GM19193 (cell line): ENCODE results near the gene TOMM40.
A peak's percentile ranks its signal among the peaks of the same experiment; 100 is the strongest.
"Not testable (repeated sequence)": the region's sequence is repeated elsewhere in the genome, so short reads cannot be mapped to it uniquely, and the experiment has no call there.

Experiments
- POLR2A ChIP-seq: IDR thresholded peaks from 4 replicates; pipeline ENCODE4 v1.6.1; 2011; ENCODE audit not compliant: insufficient read depth, insufficient read length; ENCODE audit errors: extremely low read depth

TOMM40 gene

DNA sequence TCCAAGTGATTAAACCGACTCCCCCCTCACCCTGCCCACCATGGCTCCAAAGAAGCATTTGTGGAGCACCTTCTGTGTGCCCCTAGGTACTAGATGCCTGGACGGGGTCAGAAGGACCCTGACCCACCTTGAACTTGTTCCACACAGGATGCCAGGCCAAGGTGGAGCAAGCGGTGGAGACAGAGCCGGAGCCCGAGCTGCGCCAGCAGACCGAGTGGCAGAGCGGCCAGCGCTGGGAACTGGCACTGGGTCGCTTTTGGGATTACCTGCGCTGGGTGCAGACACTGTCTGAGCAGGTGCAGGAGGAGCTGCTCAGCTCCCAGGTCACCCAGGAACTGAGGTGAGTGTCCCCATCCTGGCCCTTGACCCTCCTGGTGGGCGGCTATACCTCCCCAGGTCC, 16.6 kb downstream of the TOMM40 start:
- TF ChIP-seq POLR2A = no peak

DNA sequence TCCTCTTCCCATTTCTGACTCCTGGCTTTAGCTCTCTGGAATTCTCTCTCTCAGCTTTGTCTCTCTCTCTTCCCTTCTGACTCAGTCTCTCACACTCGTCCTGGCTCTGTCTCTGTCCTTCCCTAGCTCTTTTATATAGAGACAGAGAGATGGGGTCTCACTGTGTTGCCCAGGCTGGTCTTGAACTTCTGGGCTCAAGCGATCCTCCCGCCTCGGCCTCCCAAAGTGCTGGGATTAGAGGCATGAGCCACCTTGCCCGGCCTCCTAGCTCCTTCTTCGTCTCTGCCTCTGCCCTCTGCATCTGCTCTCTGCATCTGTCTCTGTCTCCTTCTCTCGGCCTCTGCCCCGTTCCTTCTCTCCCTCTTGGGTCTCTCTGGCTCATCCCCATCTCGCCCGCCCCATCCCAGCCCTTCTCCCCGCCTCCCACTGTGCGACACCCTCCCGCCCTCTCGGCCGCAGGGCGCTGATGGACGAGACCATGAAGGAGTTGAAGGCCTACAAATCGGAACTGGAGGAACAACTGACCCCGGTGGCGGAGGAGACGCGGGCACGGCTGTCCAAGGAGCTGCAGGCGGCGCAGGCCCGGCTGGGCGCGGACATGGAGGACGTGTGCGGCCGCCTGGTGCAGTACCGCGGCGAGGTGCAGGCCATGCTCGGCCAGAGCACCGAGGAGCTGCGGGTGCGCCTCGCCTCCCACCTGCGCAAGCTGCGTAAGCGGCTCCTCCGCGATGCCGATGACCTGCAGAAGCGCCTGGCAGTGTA, 17.2 kb downstream of the TOMM40 start:
- TF ChIP-seq POLR2A = no peak

DNA sequence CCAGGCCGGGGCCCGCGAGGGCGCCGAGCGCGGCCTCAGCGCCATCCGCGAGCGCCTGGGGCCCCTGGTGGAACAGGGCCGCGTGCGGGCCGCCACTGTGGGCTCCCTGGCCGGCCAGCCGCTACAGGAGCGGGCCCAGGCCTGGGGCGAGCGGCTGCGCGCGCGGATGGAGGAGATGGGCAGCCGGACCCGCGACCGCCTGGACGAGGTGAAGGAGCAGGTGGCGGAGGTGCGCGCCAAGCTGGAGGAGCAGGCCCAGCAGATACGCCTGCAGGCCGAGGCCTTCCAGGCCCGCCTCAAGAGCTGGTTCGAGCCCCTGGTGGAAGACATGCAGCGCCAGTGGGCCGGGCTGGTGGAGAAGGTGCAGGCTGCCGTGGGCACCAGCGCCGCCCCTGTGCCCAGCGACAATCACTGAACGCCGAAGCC, 17.8 kb downstream of the TOMM40 start:
- no peak for TF ChIP-seq POLR2A

DNA sequence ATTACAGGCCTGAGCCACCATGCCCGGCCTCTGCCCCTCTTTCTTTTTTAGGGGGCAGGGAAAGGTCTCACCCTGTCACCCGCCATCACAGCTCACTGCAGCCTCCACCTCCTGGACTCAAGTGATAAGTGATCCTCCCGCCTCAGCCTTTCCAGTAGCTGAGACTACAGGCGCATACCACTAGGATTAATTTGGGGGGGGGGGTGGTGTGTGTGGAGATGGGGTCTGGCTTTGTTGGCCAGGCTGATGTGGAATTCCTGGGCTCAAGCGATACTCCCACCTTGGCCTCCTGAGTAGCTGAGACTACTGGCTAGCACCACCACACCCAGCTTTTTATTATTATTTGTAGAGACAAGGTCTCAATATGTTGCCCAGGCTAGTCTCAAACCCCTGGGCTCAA, 18.7 kb downstream of the TOMM40 start:
- no peak for TF ChIP-seq POLR2A

DNA sequence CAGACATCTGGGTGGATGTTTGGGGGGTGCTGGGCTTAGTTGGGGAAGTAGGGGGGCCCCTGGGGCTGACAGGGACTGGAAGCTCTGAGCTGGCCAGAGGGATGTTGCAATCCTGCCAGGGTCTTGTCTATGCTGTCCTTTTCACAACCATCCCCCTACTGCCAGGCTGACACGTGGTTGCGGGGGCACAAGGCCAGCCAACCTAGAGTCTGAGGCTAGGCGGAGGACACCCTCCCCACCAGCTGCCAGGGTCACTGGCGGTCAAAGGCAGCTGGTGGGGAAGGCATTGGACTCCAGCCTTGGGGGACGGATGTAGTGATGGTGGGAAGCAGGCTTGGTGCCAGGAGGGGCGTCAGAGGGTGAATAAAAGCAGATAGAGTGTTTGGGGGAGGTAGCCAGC, 21.8 kb downstream of the TOMM40 start:
- no peak for TF ChIP-seq POLR2A

DNA sequence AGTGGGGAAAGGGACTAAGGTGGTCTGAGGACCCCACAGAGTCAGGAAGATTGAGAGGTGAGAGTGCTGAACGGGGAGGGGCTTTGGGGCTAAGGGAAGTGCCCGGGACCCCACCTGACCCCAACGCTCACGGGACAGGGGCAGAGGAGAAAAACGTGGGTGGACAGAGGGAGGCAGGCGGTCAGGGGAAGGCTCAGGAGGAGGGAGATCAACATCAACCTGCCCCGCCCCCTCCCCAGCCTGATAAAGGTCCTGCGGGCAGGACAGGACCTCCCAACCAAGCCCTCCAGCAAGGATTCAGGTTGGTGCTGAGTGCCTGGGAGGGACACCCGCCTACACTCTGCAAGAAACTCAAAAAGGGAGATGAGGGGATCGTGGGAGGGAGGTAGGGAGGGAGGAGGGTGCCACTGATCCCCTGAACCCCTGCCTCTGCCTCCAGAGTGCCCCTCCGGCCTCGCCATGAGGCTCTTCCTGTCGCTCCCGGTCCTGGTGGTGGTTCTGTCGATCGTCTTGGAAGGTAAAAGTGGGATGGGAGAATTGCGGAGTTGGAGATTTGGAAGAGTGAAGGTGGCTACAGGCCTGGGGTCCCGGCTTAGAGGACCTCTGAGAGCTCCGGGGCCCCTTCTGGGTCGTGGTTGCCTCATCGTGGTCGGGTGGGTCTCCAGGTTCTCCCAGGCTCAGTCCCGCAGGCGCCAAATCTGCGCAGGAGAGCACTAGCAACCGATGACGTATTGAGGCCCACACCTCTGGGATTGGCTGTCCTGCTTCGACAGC, 23.6 kb downstream of the TOMM40 start, which contains the start of gene APOC1:
Gene APOC1 (plus strand): TSS at position 176 of the 774 bp plus-strand sequence. CDS start 284 bp downstream, at position 460.
- not testable (repeated sequence) for TF ChIP-seq POLR2A

DNA sequence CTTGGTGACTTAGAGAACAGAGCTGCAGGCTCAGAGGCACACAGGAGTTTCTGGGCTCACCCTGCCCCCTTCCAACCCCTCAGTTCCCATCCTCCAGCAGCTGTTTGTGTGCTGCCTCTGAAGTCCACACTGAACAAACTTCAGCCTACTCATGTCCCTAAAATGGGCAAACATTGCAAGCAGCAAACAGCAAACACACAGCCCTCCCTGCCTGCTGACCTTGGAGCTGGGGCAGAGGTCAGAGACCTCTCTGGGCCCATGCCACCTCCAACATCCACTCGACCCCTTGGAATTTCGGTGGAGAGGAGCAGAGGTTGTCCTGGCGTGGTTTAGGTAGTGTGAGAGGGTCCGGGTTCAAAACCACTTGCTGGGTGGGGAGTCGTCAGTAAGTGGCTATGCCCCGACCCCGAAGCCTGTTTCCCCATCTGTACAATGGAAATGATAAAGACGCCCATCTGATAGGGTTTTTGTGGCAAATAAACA, 33.2 kb downstream of the TOMM40 start:
- TF ChIP-seq POLR2A = no peak

DNA sequence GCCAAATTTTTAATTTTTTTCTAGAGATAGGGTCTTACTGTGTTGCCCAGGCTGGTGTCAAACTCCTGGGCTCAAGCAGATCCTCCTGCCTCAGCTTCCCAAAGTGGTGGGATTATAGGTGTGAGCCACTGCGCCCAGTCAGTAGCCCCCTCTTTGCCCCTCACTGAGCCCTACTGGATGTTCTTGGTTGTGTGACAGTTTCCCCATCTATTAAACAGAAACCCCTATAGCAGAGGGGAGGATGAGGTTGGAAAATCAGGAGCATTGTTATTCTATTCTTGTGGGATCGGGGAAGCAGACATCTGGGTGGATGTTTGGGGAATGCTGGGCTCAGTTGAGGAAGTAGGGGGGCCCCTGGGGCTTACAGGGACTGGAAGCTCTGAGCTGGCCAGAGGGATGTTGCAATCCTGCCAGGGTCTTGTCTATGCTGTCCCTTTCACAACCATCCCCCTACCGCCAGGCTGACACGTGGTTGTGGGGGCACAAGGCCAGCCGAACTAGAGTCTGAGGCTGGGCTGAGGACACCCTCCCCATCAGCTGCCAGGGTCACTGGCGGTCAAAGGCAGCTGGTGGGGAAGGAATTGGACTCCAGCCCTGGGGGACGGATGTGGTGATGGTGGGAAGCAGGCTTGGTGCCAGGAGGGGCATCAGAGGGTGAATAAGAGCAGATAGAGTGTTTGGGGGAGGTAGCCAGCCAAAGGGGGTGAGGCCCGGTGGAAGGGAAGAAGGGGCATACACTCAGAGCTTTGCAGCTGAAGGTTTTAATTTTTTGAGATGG, 34.2 kb downstream of the TOMM40 start:
- TF ChIP-seq POLR2A = no peak

DNA sequence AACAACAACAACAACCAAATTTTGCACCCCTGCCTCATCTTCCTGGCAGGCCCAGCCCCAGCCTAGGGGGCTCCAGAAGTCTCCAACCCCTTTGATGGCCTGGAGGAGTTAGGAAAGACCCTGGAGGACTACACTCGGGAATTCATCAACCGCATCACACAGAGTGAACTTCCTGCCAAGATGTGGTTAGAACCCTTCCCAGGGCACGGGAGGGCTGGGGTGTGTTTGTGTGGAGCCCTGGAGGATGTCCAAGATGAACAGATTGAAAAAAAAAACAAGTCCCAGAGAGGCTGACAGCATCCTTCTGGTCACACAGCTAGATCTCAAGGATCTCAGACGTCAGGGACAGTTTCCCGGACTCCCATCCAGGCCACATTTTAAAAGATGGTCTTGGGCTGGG, 36.7 kb downstream of the TOMM40 start:
- TF ChIP-seq POLR2A = no peak

DNA sequence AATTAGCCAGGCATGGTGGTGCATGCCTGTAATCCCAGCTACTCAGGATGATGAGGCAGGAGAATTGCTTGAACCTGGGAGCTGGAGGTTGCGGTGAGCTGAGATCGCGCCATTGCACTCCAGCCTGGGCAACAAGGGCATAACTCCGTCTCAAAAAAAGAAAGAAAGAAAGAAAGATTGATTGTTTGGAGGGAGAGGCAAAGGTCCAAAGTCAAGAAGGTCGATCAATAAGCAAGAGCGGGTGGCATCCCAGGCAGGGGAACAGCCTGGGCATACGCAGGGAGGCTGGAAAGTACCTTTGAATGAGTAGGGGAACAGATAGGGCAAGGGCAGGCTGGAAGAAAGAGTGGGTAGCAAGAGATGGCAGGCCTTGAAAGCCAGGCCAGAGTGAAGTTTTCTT, 39.0 kb downstream of the TOMM40 start:
- no peak for TF ChIP-seq POLR2A

DNA sequence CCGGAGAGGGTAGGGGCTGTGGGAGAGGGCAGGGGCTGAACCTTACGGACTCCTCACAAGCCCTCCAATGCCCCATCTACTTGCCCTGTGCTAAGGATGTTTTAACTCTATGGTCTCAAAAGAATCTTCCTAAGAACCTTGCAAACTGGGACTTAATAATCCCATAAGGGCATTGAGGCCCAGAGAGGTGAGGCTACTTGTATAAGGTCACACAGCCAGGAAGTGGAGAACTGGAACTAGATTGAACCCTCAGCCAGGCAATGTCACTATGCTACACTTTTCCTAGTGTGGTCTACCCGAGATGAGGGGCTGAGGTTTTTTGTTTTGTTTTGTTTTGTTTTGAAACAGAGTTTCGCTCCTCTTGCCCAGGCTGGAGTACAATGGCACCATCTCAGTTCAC, 40.5 kb downstream of the TOMM40 start:
- no peak for TF ChIP-seq POLR2A

DNA sequence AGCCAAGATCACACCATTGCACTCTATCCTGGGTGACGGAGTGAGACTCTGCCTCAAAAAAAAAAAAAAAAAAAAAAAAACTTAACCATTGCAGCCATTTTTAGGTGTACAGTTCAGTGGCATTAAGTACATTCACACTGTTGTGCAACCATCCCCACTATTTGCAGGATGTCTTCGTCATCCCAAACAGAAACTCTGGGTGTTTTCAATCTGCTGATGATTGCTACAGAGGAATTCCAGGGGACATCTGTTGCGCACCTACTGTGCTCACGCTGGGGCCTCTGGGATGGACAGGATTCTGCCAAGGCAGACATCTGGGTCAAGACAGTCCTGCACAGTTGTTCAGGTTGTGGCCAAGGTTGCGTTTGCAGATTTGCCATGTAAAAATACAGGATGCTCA, 48.6 kb downstream of the TOMM40 start:
- no peak for TF ChIP-seq POLR2A

DNA sequence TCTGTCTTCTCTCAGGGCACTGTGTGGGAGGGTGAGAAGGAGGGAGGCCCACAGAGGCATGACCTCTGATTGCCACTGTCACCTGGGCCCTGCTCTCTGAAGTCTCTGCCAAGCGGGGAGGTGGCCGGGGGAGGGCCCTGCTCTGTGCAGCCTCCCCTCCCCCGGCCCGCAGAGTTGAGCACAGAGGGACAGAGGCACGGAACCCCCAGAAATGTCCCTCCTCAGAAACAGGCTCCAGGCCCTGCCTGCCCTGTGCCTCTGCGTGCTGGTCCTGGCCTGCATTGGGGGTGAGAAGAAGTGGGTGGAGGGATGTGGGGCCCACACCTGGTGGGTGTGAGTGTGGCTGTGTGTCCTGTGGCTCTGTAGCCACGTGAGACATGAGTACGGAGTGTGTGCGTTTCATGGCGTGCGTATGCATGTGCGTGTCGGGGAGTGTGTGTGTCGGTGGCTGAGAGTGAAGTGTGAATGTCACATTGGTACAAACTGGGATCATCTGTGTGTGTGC, 51.1 kb downstream of the TOMM40 start, which contains the start of gene APOC4:
Gene APOC4 (plus strand): TSS at position 171 of the 505 bp plus-strand sequence. CDS start 41 bp downstream, at position 212.
- no peak for TF ChIP-seq POLR2A

DNA sequence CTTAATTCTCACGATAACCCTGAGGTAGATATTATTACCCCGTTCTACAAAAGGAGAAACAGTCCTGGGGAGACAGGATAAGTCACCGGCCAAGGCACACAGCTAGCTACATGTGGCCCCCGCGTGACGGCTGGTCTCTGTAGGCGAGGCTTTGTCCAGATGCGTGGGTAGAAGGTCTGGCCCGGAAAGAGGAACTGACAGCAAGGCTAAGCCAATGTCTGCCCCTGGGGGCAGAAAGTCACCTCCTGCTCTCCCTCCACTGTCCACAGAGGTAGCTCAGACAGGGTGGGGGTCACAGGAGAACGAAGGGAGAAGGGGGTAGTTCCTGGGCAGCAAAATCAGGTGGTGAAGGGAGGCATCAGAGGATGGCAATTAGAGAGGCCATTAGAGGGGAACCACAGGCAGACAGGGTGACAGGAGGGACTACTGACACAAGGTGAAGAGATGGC, 52.8 kb downstream of the TOMM40 start:
- peak; percentile 32 for TF ChIP-seq POLR2A

DNA sequence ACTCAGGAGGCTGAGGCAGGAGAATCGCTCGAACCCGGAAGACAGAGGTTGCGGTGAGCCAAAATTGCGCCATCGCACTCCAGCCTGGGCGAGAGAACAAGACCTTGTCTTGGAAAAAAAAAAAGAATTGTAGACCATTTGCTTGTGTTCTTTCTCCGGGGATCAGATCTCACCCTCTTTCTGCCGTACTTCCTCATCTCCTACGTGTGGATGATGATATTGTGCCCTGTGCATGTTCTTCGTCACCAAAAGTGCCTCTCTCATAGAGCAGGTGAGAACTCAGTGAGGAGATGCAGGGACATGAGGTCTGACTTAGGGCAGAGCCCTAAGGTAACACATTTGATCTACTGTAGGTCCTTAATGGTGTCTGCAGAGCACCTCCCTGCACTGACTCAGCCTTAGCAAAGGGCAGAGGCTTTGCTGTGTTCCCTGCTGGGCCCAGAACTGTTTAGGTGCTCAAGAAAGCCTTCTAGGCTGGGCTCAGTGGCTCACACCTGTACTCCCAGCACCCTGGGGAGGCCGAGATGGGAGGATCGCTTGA, 56.1 kb downstream of the TOMM40 start:
- no peak for TF ChIP-seq POLR2A

DNA sequence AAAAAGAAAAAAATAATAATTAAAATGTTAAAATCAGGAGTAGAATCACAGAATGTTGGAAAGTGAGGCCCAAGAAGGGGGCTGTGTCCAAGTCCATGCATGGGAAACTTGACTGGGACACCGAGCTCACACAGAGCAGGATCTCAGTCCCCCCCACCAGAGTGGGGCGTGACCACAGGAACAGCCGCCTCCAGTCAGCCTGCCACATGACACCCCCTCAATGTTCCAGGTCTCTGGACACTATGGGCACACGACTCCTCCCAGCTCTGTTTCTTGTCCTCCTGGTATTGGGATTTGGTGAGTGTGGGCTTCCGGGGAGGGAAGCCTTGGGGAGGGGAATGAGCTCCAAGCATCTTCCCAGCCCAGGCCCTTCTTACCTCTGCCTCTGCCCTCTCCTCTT, 57.2 kb downstream of the TOMM40 start:
- no peak for TF ChIP-seq POLR2A
